HG03439 (cell line): ENCODE data around the gene H6PD.

ENCODE experiments used
- ATAC-seq: cut with Tn5 transposase; IDR thresholded peaks from one replicate; pipeline ENCODE4 v1.9.1; 2021; ENCODE audit warnings: mild to moderate bottlenecking, moderate library complexity; ENCODE audit not compliant: unreplicated experiment

The H6PD gene, protein sequence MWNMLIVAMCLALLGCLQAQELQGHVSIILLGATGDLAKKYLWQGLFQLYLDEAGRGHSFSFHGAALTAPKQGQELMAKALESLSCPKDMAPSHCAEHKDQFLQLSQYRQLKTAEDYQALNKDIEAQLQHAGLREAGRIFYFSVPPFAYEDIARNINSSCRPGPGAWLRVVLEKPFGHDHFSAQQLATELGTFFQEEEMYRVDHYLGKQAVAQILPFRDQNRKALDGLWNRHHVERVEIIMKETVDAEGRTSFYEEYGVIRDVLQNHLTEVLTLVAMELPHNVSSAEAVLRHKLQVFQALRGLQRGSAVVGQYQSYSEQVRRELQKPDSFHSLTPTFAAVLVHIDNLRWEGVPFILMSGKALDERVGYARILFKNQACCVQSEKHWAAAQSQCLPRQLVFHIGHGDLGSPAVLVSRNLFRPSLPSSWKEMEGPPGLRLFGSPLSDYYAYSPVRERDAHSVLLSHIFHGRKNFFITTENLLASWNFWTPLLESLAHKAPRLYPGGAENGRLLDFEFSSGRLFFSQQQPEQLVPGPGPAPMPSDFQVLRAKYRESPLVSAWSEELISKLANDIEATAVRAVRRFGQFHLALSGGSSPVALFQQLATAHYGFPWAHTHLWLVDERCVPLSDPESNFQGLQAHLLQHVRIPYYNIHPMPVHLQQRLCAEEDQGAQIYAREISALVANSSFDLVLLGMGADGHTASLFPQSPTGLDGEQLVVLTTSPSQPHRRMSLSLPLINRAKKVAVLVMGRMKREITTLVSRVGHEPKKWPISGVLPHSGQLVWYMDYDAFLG

DNA sequence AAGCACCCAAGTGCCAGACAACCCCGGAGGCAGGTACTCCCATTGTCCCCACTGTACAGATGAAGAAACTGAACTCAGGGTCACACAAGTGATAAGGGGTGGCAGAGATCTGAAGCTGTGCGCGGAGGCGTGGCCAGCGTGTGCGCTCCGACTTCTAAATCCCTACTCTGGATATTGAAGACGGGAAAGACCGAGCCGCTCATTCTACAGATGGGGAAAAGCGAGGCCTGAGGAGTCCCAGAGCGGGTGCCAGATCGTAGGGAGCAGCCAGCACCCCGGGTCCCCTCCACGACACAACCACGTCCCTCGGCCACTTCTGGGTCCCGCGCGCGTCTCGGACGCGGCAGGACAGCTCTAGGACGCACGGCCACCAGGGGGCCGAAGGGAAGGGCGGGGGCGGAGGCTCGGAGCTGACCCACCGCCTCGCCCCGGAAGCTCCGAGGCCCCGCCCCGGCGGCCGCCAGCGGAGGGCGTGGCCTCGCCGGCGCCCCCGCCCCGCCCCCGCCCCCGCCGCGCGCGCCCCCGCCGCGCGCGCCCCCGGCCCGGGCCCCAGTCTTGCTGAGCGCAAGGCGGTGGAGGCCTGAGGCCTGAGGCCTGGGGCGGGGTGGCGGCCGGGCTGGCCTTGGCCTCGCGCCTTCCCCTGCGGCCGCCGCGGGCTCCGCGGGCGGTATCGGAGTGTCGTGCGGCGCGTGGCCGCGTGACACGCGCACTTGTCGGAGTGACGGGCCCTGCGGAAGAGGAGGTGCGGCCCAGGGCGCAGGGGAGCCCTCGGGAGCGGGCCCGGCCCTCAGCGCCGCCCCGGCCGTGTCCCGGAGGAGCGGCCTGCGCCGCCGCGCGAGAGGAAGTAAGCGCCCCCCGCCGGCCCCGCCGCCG, at the start of gene H6PD:
TSS of gene H6PD (plus strand) at position 552 of the 873 bp plus-strand sequence. CDS start 10,161 bp downstream, outside the sequence.
- ATAC-seq = peak; percentile 80

DNA sequence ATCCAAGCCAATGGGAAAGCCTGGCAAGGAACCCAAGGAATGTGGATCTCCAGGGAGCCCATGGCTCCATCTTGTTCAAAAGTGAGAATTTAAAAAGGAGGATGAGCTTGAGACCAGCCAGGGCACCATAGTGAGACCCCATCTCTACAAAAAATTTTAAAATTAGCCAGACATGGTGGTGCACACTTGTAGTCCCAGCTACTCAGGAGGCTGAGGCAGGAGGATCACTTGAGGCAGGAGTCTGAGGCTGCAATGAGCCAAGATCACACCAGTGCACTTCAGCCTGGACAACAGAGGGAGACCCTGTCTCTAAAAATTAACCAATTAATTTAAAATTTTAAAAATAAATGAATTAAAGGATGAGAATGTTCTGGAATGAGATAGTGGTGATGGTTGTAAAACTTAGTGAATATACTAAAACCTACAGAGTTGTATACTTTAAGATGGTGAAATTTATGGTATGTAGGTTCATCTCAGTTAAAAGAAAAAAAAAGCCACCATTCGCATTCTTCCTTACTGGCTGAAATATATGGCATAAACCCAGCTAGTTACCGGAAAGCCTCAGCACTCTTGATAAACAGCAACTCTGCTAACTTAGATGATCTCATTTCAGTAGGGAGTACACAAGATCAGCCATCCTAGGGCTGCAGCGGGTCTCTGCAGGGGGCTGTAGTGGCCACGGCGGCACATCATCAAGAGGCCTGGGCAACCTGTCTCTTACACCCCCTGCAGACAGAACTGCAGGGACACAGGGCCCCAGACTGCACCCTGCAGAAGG, 48.3 kb upstream of the H6PD start:
- ATAC-seq = no peak

DNA sequence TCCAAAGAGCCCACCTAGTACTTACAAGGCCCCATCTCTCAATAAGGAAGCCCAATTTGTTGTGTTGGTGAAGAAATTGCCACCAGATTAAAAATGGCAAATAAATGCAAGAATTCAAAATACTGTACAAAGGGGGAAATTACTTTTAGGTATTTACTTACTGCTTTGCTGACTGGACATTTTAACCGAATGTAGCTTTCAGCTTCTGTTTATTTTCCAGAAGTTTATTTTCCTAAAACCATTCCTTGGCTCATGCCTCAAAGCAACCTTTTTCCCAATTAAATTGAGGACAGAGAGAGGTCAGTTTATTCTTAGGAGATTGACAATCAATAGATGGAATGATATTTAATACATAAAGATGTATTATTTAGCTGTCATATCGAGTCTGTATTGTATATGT, 47.6 kb upstream of the H6PD start:
- no peak for ATAC-seq

DNA sequence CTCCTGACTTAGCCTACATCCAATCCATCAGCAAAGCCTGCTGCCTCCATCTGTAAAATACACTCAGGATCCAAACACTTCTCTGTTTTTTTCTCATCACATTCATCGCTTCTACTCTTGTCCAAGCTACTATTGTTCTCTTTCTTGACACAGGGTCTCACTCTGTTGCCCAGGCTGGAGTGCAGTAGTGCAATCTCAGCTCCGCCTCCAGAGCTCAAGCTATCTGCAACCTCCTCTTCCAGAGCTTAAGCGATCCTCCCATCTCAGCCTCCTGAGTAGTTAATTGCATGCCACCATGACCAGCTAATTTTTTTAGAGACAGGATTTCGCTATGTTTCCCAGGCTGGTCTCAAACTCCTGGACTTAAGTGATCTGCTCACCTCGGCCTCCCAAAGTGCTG, 44.3 kb upstream of the H6PD start:
- no peak for ATAC-seq

DNA sequence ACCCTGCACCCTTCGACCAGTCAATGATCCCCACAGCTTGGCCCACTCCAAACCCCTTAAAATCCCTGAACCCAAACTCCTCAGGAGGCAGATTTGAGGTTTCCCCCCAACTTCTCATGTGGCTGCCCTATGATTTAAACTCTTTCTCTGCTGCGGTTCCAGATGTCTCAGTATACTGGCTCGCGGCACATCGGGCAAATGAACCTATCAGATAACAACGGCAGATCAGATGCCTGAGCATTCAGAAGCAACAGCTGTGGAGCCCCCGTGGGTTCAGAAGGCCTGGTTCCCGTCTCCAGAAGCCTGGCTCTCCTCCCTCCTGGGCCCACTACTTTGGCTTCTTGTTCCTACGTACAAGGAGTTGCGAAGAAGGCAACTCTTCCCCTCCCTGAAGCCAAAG, 43.3 kb upstream of the H6PD start:
- no peak for ATAC-seq

DNA sequence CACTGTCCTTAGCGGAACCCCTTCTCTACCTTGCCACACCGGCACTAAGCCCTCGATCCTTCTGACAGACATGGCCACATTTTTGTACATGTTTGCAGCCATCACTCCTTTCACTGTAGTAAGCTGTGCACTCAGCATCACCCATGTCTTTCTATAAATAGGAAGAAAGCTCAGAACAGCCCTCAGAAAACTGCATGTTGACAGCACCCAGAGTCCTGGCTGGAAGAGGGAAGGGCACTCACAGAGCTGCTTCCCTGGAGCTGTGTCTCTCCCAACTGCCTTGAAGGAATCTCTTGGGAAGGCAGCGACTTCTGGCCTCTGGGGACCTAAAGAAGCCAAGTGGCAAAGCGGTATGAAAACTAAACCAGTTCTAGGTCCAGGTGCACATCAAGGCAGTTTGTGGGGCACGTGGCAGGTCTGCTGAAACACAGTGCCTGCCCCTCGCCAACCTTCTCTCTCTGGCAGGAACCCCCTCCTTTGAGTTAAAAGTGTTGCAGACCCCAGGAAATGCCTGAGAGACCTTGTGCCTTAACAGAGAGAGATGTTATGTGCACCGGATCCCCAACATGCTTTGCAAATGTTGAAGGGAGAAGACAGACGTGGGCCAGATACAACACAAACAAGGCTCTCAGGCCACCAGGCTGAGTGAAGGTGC, 41.9 kb upstream of the H6PD start:
- ATAC-seq = no peak

DNA sequence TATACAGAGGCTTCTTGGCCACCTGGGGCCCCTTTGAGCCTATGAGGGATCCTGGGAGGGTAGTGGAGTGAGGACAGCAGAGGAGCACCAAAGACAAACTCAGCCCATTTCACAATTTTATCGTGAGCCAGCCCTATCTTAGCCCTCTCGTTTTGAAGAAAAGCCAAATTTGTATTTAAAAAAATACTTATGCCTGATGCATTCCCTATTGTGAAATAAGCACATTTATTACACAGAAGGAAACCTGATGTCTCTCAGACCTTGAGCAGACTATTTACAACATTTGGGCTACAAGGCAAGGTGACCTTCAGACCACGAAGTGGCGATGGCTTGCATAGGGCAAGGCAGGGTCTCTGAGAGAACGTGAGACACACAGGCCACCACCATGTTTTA, 41.3 kb upstream of the H6PD start:
- ATAC-seq = no peak

DNA sequence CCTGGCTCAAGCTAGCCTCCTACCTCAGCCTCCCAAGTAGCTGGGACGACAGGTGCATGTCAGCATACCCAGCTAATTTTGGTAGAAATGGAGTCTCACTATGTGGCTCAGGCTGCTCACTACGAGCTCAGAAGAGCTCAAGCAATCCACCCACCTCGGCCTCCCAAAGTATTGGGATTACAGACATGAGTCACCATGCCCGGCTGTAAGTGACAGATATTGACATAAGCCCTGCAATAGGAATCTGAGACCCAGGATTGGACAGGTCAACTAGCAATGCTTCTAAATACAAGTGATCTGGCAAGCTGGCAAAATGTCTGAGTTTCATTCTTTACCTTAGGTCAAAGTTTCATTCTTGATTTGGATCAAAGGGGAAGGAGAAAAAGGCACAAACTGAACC, 40.5 kb upstream of the H6PD start:
- ATAC-seq = no peak

DNA sequence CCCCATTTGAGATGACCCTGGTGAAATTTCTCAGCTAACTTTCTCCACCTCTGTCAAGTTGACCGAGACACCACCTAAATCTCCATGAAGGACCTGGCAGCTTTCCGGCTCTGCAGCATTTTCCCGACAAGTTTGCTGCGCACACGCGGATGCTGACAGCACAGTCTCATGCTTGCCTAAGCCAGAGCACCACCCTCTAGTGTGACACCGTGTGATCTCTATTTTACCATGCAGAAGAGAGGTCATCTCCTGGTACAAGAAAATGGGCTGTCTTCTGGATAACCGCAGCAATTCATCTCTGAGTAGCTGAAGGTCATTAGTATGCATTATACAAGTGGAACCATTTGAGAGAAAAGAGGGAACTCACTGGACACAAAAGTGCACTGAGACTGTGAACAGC, 38.9 kb upstream of the H6PD start:
- ATAC-seq = no peak

DNA sequence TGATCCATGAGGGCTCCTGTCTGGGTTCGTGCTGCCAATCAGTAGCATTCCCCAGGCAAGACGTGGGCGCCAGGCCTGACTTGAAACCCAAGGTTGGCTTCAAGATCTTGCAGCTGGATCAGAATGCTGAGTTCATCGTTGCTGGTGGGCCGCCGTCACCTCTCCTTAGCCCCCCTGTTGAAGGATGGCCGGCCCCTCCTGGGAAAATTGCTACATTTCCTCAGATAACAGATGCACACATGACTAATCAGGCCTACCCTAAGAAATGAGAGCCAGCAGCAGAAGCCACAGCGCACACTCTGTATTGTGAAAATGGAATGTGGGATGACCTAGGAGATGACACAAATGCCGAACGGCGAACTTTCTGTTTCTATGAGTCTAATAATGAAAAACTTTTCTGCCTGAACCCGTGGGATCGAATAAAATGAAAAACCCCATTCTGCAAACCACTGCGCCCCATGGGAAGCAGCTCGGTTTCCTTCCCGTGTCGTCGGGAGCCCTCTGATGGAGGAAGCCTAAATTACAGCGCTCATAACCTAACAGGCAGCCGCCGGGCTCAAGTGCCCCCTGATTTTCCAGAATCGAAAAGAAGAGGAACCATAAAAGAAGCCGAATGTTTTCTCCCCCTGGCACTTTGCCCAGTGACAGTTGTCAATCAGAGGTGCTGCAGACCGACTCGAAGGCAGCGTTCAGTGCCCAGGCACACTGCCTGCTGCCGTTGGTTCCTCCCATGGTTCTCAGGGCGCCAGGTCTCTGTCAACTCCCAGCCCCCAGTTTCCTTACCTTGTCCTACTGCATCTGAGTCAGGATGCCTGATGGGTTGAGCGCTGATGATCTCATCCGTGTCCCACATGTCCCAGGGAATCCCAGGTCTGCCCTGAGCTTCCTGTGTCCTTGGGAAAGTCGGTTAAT, 38.2 kb upstream of the H6PD start:
- no peak for ATAC-seq

DNA sequence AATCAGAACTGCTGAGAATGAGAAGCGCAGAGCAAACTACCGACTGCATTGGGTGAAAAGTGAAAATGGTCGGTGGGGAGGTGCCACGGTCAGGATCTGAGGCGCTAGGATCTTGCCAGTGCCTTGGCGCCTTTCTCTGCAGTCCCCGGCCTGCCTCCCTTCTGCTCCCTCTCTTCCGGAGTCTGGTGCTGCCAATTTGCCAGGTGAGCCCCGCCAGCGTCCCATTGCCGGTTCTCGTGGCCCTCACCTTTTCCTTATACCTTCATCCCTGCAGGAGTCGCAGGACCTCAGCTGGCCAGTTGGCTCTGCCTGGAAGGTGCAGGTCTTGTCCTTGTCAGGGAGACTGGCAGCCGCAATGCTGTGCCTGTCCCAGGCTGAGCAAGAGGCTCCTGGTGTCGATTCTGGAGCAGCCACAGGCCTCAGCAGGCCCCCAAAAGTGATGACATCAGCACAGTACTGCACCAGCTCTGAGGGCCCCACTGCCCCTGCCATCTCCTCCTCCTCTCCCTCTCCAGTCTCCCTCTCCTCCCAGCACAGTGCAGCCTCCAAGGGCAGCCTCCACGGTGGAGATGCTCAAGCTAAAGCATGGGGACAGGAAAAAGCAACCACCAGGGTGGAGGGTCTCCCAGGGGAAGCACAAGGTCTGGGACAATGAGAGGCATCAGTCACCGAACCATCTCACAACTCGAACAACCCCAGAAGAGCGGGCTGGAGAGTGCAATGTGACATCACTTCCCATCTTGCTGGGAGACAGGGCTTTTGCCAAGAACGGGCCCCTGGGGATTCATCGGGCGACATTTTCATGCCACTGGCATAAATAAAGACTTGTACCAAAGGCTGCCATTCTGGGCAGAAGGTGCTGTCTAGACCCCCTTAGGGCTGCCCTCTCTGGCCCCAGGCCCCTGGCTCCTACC, 37.1 kb upstream of the H6PD start:
- ATAC-seq = no peak

DNA sequence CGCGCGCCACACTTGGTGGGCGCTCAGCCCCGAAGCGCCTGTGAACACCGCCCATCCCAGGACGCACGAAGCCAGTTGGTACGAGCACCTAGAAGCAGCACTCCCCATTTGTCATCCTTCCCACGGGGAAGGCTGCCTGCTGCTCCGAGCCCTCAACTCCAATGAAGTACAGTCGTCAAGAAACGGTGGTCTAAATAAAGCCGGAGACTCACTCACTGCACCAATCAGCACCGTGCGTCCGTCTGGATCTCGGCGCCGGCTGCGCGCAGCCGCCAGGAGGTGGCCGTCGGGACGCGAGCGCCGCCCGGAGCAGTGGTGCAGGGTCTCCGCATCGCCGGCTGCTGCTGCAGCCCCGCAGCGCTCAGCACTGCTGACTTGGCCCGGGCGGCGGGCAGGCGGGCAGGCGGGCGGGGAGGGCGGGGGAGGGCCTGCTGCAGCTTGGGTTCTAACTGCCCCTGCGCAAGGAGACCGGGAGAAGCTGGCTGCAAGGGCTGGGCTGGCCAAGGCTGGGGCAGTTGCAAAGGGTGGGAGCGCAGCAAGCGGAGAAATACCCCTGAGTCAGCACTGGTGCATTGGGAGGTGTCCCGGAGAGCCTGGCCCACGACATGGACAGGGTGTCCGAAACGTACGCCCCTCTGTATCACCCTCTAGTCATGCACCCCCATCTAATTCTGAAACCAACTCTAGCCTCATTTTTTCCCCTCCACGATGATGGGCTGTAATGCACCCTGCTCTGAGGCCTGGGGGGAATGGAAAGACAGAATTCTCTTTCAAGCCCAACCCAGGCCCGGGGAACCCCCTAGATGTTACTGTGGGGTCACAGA, 35.8 kb upstream of the H6PD start:
- ATAC-seq = no peak

DNA sequence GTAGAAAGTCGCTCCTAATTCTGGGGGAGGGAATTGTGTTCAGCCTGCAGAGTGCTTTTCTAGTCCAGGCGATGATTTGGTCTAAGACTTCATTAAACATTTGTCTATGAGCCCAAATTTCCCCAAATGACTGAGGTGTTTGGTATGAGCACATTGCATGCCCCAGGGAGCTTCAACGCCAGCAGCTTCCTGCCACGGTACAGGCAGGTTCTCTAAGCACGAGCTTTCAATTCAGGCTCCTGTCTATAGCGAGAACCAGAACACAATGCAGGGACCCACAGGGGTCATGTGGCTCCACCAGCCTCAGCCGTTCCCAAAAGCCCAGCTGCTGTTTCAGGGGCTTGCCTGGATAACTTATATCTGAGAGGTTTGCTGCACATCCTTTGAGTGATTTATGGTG, 34.1 kb upstream of the H6PD start:
- no peak for ATAC-seq

DNA sequence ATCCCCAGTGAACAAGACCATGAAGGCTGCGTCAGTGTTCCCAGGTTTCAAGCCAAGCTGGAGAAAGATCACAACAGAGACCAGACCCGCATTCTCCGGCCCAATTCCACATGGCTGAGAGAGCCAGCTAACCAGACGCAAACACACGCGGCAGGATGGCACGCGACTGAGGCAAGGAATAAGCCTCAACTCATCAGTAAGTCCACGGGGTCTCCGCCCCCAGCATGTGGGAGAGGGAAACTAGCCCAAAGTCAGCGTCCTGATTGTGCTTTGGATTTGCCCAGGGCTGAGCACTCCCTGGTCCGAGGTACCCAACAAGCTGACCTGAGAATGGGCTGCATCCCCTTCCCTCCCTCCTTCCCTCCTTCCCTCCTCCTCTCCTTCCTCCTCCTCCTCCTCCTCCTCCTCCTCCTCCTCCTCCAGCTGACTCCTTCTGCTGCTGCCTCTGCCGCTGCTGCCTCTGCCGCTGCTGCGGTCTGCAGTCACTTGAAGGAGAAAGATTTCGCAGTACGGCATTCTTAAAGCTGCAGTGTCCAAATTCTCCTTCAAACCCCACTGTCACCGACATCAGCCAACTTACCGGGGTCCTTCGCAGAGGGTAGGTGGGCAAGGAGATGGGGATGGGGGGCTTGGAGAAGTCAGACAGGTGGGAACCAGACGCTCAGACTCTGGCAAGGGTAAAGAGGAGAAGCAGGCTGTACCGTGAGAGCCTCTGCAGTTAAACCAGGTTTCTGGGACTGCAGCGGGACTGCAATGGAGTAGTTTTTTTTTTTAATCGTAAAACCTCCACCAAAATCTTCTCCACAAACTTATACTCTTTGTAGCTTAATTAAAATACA, 33.0 kb upstream of the H6PD start:
- ATAC-seq = no peak

DNA sequence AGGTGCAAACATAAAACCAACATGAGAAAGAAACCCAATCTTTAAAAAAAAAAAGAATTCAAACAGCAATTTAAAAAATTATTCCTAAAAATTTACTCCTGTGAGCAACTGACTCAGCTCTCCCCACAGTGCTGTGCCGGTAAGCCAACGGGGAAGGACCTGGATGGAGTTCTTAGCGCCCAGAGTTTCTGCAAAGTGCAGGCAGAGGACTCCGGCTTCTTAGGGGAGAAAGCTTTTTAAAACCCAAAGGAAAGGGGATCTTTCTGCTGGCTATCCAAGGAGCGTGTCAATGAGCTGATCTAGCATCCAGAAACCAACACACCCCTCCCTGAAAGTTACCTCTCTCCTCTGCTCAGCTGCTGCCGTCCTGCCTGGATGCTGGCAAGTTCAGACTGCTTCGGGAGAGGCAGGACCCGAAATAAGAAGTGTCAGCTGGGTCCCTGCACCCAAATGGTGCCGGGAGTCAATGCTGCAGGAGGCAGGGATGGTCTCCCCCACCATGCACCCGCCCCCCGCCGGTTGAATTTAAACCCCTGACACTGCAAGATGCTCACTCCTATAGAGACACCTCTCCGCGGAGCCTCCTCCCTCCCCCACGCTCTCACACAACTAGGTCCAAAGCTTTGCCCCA, 32.2 kb upstream of the H6PD start:
- ATAC-seq = no peak

DNA sequence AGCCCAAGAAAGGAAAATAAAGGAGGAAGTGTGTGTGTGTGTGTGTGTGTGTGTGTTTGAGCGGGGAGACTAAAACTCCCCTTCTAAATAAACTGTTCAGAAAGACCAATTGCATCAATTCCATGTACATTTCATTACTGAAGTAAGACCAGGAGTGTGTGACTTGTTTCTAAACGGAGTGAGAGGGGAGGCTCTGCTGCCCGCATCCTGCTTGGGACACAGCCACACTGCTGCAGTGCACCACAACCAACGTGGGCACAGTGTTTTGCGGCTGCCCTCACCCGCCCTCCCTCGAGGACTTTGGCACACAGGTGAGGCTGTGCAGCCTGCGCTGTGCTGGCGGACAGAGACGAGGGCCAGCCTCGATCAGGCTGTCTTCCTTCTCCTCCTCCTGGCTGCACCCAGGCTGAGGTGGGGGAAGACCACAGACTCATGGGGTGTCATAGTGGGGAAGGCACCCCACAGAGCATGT, 31.0 kb upstream of the H6PD start:
- no peak for ATAC-seq
